PC-3 (cell line): ENCODE data around the gene TNFRSF19.

Experiments
- CTCF ChIP-seq: fragments of 300-600 bp; sonication (generic); conservative IDR thresholded peaks from 2 replicates; pipeline ENCODE4 v1.5.1; 2017; ENCODE audit warnings: antibody characterized with exemption, low read depth, mild to moderate bottlenecking, low read length
- EZH2phosphoT487 ChIP-seq: fragments of 300-600 bp; sonication (generic); IDR thresholded peaks from 2 replicates; pipeline ENCODE4 v1.6.1; 2018; ENCODE audit warnings: mild to moderate bottlenecking, antibody characterized with exemption, low read length, borderline replicate concordance

GRCh38 chr13:23670793-23671192, 100.6 kb downstream of the TNFRSF19 start:
- no peak for TF ChIP-seq CTCF
- no peak for TF ChIP-seq EZH2phosphoT487
